Gastroesophageal sphincter (tissue), 4 donors: ENCODE data around the gene LRRC53. TPM values are rescaled to one million over a fixed set of nuclear protein-coding genes. Genes with fewer than 3 reads are reported as not detected.

ENCODE experiments used
- ATAC-seq: fragments of 150-250 bp; one replicate; pipeline ENCODE4 v1.9.1; 2016; ENCODE audit warnings: mild to moderate bottlenecking, moderate library complexity
- H3K27ac ChIP-seq, 4 donors: fragments of 200-600 bp; sonication (generic) in 3 of 4; 1 replicate in 3 of 4; 2 replicates in 1 of 4; pipeline ENCODE4 v1.5.1; 2016 to 2019
- H3K27me3 ChIP-seq: fragments of 200-600 bp; sonication (generic); one replicate; pipeline ENCODE4 v1.5.1; 2019
- H3K36me3 ChIP-seq, 2 donors: fragments of 200-600 bp; sonication (generic); one replicate each; pipeline ENCODE4 v1.5.1; 2019; ENCODE audit warnings: control low read depth in 1 of 2
- H3K4me1 ChIP-seq, 3 donors: fragments of 200-600 bp; sonication (generic); 1 replicate in 2 of 3; 2 replicates in 1 of 3; pipeline ENCODE4 v1.5.1; 2016 to 2019; ENCODE audit warnings: control low read depth in 2 of 3
- H3K4me3 ChIP-seq, 2 donors: fragments of 200-600 bp; sonication (generic); one replicate each; pipeline ENCODE4 v1.5.1; 2019; ENCODE audit warnings: mild to moderate bottlenecking in 1 of 2, moderate library complexity in 1 of 2
- H3K9me3 ChIP-seq, 3 donors: fragments of 200-600 bp; sonication (generic); one replicate each; pipeline ENCODE4 v1.5.1; 2017 to 2019; ENCODE audit warnings: control low read depth in 2 of 3
- EP300 ChIP-seq: sonication (generic); formaldehyde crosslinking; IDR thresholded peaks from one replicate; pipeline ENCODE4 v1.6.1; 2017; ENCODE audit warnings: antibody characterized with exemption, mild to moderate bottlenecking
- POLR2A ChIP-seq, 2 donors: fragments of 450-650 bp; IDR thresholded peaks; one replicate each; pipeline ENCODE4 v1.6.1; 2017; ENCODE audit warnings: antibody characterized with exemption in 2 of 2, mild to moderate bottlenecking in 2 of 2, moderate library complexity in 1 of 2
- POLR2AphosphoS5 ChIP-seq: sonication (generic); formaldehyde crosslinking; IDR thresholded peaks from one replicate; pipeline ENCODE4 v1.6.1; 2017; ENCODE audit warnings: antibody characterized with exemption
- WGBS, 2 donors: methylation state at CpG; one replicate each; pipeline ENCODE4 v1.1.5; 2018; ENCODE audit warnings: low coverage in 1 of 2; 5-methylcytosine and 5-hydroxymethylcytosine counted together
- total RNA-seq, 4 donors: library from RNA; depleted of rRNA; stranded (reverse); fragments of >200 nt; gene quantifications; one replicate each; pipeline ENCODE4 v1.1.0, GENCODE V29; 2016
- TF ChIP-seq, protein P1 (sequence below), 4 experiments: fragments of 200-600 bp in 2 of 4; fragments of 450-650 bp in 2 of 4; sonication (generic) in 1 of 4; IDR thresholded peaks; one replicate each; pipeline ENCODE4 v1.5.1; 2017 to 2019; ENCODE audit warnings: antibody characterized with exemption in 4 of 4, mild to moderate bottlenecking in 2 of 4, moderate library complexity in 2 of 4

LRRC53 gene
- total RNA-seq, 4 donors from 2014 or later: not detected

- WGBS, 2 donors: 58 to 82% methylated on average over 1 to 2 of the region's 2 CpGs
- no peaks in the 10 kb centered on the region for H3K9me3 ChIP-seq
- H3K27ac ChIP-seq: no peak overlapping the region
- no peak for ATAC-seq
- H3K36me3 ChIP-seq: no peaks in the 10 kb centered on the region
- H3K4me1 ChIP-seq: peaks cover 0 to 6% (median 0%) of the 10 kb centered on the region in 3 donors
- H3K4me3 ChIP-seq: no peak overlapping the region
- H3K27me3 ChIP-seq: no peaks in the 10 kb centered on the region
- TF ChIP-seq POLR2AphosphoS5 (no peak), EP300 (no peak), POLR2A (IDR thresholded peaks at IDR 0.05) (no peak)
- TF ChIP-seq, protein P1, sequence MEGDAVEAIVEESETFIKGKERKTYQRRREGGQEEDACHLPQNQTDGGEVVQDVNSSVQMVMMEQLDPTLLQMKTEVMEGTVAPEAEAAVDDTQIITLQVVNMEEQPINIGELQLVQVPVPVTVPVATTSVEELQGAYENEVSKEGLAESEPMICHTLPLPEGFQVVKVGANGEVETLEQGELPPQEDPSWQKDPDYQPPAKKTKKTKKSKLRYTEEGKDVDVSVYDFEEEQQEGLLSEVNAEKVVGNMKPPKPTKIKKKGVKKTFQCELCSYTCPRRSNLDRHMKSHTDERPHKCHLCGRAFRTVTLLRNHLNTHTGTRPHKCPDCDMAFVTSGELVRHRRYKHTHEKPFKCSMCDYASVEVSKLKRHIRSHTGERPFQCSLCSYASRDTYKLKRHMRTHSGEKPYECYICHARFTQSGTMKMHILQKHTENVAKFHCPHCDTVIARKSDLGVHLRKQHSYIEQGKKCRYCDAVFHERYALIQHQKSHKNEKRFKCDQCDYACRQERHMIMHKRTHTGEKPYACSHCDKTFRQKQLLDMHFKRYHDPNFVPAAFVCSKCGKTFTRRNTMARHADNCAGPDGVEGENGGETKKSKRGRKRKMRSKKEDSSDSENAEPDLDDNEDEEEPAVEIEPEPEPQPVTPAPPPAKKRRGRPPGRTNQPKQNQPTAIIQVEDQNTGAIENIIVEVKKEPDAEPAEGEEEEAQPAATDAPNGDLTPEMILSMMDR (IDR thresholded peaks at IDR 0.05): no peak
Measured at GRCh38 chr1:74502858-74503257, 9.6 kb downstream of the LRRC53 start.

DNA sequence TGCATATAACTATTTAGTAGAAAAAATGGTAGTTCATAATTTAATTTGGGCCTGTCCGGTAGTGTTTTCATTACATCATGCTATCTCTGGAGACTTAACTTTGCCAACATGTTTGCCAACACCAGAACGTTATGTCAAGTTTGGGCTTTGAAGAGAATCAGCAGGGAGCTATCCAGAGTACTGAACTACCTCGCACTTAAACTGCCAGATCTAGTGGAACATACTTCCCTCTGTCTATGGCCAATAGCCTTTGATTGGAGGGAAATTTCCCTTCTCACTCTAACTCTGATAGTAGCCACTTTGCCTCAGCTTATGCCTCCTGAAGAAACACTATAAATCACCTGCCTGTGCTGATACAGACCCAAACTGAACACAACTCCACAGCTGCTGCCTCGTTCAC, 10.0 kb downstream of the LRRC53 start:
- no peaks in the 10 kb centered on the region for H3K36me3 ChIP-seq
- 11 to 17% methylated on average over 3 of the region's 4 CpGs for WGBS, 2 donors
- peaks cover 0 to 6% (median 0%) of the 10 kb centered on the region in 3 donors for H3K4me1 ChIP-seq
- no peak for ATAC-seq
- H3K27ac ChIP-seq: no peak overlapping the region
- no peaks in the 10 kb centered on the region for H3K9me3 ChIP-seq
- no peaks in the 10 kb centered on the region for H3K27me3 ChIP-seq
- TF ChIP-seq, protein P1 (IDR thresholded peaks at IDR 0.05): no peak
- TF ChIP-seq EP300 (no peak), POLR2AphosphoS5 (no peak), POLR2A (IDR thresholded peaks at IDR 0.05) (no peak)
- H3K4me3 ChIP-seq: no peak overlapping the region

GRCh38 chr1:74498901-74499300, 13.5 kb downstream of the LRRC53 start:
- TF ChIP-seq POLR2A (IDR thresholded peaks at IDR 0.05) (no peak), EP300 (no peak), POLR2AphosphoS5 (no peak)
- TF ChIP-seq, protein P1 (IDR thresholded peaks at IDR 0.05): no peak
- Histone ChIP-seq H3K36me3 (no peaks in the 10 kb centered on the region), H3K27ac (no peak overlapping the region), H3K9me3 (no peaks in the 10 kb centered on the region), H3K4me1 (no peaks in the 10 kb centered on the region), H3K27me3 (no peaks in the 10 kb centered on the region), H3K4me3 (no peak overlapping the region)
- 89 to 97% methylated on average over 3 of the region's 3 CpGs for WGBS, 2 donors
- no peak for ATAC-seq

- Histone ChIP-seq H3K27ac (no peak overlapping the region), H3K4me1 (no peaks in the 10 kb centered on the region), H3K4me3 (no peak overlapping the region), H3K36me3 (no peaks in the 10 kb centered on the region), H3K9me3 (no peaks in the 10 kb centered on the region), H3K27me3 (no peaks in the 10 kb centered on the region)
- TF ChIP-seq POLR2AphosphoS5 (no peak), EP300 (no peak), POLR2A (IDR thresholded peaks at IDR 0.05) (no peak)
- TF ChIP-seq, protein P1 (IDR thresholded peaks at IDR 0.05): no peak
- ATAC-seq: no peak
Measured at GRCh38 chr1:74496669-74497068, 15.7 kb downstream of the LRRC53 start.

DNA sequence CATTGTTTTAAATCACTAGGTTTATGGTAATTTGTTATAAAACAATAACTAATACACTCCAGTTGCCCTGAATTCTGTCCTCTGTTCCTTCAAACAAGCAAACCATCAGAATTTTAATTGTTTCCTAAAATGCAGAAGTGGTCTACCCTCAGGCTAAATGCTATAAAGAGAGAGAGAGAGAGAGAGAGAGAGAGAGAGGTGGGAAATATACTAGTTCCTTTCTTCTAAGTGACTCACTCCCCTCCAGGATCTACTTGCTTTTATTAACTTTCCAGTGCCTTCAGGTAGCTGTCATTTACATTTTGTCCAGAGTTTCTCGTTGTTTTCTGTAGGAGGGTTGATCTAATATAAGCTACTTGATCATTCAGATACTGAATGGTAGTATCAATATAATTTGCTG, 26.4 kb downstream of the LRRC53 start:
- 64 to 82% methylated on average over 1 of the region's 1 CpG for whole genome bisulfite sequencing, 2 donors
- Histone ChIP-seq H3K9me3 (no peaks in the 10 kb centered on the region), H3K27ac (no peak overlapping the region), H3K36me3 (no peaks in the 10 kb centered on the region), H3K4me3 (no peak overlapping the region), H3K27me3 (no peaks in the 10 kb centered on the region), H3K4me1 (no peaks in the 10 kb centered on the region)
- ATAC-seq: no peak
- TF ChIP-seq EP300: no peak
- TF ChIP-seq POLR2A (IDR thresholded peaks at IDR 0.05): no peak
- no peak for TF ChIP-seq POLR2AphosphoS5
- TF ChIP-seq, protein P1 (IDR thresholded peaks at IDR 0.05): no peak
